Ovary (tissue), 9 donors: ENCODE data around the gene IQCN. TPM values are rescaled to one million over a fixed set of nuclear protein-coding genes. Genes with fewer than 3 reads are reported as not detected.

Source experiments
- DNase-seq, 5 donors: peaks; one replicate each; pipeline ENCODE4 v3.0.0-alpha.2; 2019 to 2020
- H3K27ac ChIP-seq, 2 donors: fragments of 200-600 bp; one replicate each; pipeline versions ENCODE4 v1.5.1 to v1.8.0; 2019 to 2022
- H3K27me3 ChIP-seq: fragments of 200-600 bp; one replicate; pipeline ENCODE4 v1.8.0; 2022
- H3K36me3 ChIP-seq: fragments of 200-600 bp; sonication (generic); one replicate; pipeline ENCODE4 v1.5.1; 2019
- H3K4me1 ChIP-seq: one replicate; pipeline ENCODE4 v1.8.1; 2013; ENCODE audit warnings: mild to moderate bottlenecking, moderate library complexity; ENCODE audit not compliant: insufficient read depth
- H3K4me3 ChIP-seq: fragments of 200-600 bp; sonication (generic); one replicate; pipeline ENCODE4 v1.5.1; 2017
- H3K9me3 ChIP-seq, 2 donors: fragments of 200-600 bp in 1 of 2; sonication (generic) in 1 of 2; one replicate each; pipeline versions ENCODE4 v1.5.1 to v1.8.1; 2013 to 2019; ENCODE audit warnings: mild to moderate bottlenecking in 1 of 2, moderate library complexity in 1 of 2
- EP300 ChIP-seq: sonication (generic); formaldehyde crosslinking; IDR thresholded peaks from one replicate; pipeline ENCODE4 v1.6.1; 2017; ENCODE audit warnings: antibody characterized with exemption
- POLR2A ChIP-seq: fragments of 450-650 bp; IDR thresholded peaks from one replicate; pipeline ENCODE4 v1.6.1; 2017; ENCODE audit warnings: antibody characterized with exemption, mild to moderate bottlenecking, moderate library complexity
- WGBS, 3 donors: extraction: QIAGEN DNeasy Blood & Tissue Kit in 1 of 3; methylation state at CpG; one replicate each; pipeline versions ENCODE4 v1.1.5 to v1.1.7; 2013 to 2017; 5-methylcytosine and 5-hydroxymethylcytosine counted together
- intact Hi-C, 4 donors: fragments of 100-400 bp; cut with DNase I; formaldehyde crosslinking; loops; one replicate each; pipeline versions ENCODE4 v1.11.0 to v1.15.1; 2022 to 2023
- polyA plus RNA-seq, 2 donors: library from polyadenylated mRNA; stranded (reverse); fragments of 200-250 nt in 1 of 2; fragments of 350-450 nt in 1 of 2; fragmentation: Illumina TruSeq in 1 of 2; extraction: RNeasy Lipid Tissue Mini Kit (QIAGEN cat#74804) in 1 of 2; gene quantifications; one replicate each; pipeline ENCODE4 v1.2.3, GENCODE V29; 2013 to 2014
- total RNA-seq, 7 donors: library from RNA; depleted of rRNA in 2 of 7; stranded (reverse); fragments of >200 nt in 2 of 7; fragmentation: NEBNext Ultra II Directional in 3 of 7; extraction: Animal tissue kit (Norgen Biotek cat#: 25700) in 3 of 7; gene quantifications; one replicate each; pipeline versions ENCODE4 v1.1.0 to v1.2.4, GENCODE V29; 2016 to 2023
- TF ChIP-seq, protein P1 (sequence below), 3 donors: fragments of 450-650 bp in 2 of 3; fragments of 200-600 bp in 1 of 3; IDR thresholded peaks; one replicate each; pipeline versions ENCODE4 v1.5.1 to v1.8.0; 2016 to 2022; ENCODE audit warnings: antibody characterized with exemption in 3 of 3, mild to moderate bottlenecking in 1 of 3
- donor health status: DM: no; HTN: no; CAD: no; lungs with moderate emphysema.
- donor health status: DM: no; HTN: no; CAD: no.
- donor health status: Bipolar disorder and iron deficiency.
- donor health status: DM: yes; HTN: yes; CAD: no.
- donor health status: DM: no; HTN: no; CAD: no.
- donor health status: DM: yes; HTN: yes; CAD: no.

IQCN gene
- total and polyA plus RNA-seq, 9 donors = 2.5 to 18.4 (median 10.8) TPM

DNA sequence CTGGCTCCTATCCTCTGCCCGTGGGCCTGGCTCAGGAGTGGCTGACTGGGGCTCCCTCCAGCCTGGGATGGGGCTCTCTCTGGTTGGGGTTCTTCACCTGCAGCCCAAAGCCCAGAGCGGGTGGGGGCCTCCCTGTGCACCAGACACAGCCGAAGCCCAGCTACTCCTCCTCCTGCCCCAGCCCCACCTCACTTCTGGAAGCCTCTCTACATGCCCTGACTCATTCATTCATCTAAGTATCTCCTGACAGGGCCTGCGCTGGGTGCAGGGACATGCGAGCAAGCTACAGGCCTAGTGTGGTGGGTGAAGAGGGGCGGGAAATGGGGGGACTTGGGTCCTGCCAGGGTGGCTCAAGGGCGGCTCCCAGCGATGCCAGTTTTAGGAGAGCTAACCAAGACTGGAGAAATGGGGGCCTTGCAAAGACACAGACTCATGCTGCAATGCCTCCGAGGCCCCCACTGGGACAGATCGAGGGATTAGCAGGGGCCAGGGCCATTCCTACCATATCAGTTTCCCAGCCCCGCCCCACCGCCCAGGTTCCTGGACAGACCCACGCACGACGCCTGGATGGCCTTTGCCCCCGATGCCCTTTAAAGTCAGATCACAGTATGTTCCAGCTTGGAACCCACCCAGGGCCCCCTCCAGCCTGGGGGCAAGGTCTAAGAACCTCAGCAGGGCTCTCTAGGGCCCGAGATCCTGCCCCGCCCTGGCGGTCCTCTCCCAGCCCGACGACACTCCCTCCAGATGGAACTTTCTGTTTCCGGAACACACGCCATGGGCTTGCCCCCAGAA, 36.1 kb upstream of the IQCN start:
- Histone ChIP-seq H3K27ac (no peak overlapping the region), H3K9me3 (no peaks in the 10 kb centered on the region), H3K36me3 (no peaks in the 10 kb centered on the region), H3K4me1 (peaks cover 12% of the 10 kb centered on the region), H3K27me3 (no peaks in the 10 kb centered on the region), H3K4me3 (no peak overlapping the region)
- WGBS, 3 donors = 82 to 90% (median 87%) methylated on average over 23 of the region's 23 CpGs
- TF ChIP-seq, protein P1, sequence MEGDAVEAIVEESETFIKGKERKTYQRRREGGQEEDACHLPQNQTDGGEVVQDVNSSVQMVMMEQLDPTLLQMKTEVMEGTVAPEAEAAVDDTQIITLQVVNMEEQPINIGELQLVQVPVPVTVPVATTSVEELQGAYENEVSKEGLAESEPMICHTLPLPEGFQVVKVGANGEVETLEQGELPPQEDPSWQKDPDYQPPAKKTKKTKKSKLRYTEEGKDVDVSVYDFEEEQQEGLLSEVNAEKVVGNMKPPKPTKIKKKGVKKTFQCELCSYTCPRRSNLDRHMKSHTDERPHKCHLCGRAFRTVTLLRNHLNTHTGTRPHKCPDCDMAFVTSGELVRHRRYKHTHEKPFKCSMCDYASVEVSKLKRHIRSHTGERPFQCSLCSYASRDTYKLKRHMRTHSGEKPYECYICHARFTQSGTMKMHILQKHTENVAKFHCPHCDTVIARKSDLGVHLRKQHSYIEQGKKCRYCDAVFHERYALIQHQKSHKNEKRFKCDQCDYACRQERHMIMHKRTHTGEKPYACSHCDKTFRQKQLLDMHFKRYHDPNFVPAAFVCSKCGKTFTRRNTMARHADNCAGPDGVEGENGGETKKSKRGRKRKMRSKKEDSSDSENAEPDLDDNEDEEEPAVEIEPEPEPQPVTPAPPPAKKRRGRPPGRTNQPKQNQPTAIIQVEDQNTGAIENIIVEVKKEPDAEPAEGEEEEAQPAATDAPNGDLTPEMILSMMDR (IDR thresholded peaks at IDR 0.05) = no peak
- TF ChIP-seq POLR2A (no peak), EP300 (no peak)
- DNase-seq = peak in 1 of 5 donors; percentile 51
- intact Hi-C loops = no loop called here

DNA sequence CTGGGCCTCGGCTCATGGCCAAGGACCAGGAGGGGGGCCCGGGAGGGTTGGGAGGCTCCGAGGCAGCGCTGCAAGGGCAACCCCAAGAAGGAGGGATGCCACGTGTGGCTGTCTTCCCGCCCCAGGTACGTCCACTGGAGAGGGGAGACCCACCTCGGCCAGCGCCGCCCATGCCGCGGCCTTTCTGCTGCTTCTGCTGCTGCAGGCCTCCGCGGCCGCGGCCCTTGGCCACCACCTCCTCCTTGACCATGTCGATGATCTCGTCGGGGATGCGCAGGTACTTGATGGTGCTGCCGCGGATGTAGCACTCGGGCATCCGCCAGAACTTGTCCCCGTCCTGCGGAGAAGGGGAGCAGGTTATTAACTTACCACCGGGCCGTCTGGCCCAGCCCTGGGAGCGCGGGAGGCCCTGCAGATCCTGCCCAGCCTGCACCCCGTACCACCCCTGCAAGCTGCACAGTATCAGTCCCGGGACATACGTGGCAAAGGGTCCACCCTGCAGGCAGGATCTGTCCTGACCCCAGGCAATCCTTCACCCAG, 35.3 kb upstream of the IQCN start:
- 85 to 91% (median 85%) methylated on average over 24 to 33 of the region's 33 CpGs for WGBS, 3 donors
- Histone ChIP-seq H3K27me3 (no peaks in the 10 kb centered on the region), H3K27ac (peak overlapping the region in 1 of 2 donors; percentile 12), H3K4me1 (peaks cover 14% of the 10 kb centered on the region), H3K9me3 (no peaks in the 10 kb centered on the region), H3K36me3 (no peaks in the 10 kb centered on the region), H3K4me3 (no peak overlapping the region)
- peak in 1 of 5 donors; percentile 45 for DNase-seq
- TF ChIP-seq EP300 (no peak), POLR2A (no peak)
- TF ChIP-seq, protein P1 (IDR thresholded peaks at IDR 0.05) = no peak
- intact Hi-C loops = no loop called here

DNA sequence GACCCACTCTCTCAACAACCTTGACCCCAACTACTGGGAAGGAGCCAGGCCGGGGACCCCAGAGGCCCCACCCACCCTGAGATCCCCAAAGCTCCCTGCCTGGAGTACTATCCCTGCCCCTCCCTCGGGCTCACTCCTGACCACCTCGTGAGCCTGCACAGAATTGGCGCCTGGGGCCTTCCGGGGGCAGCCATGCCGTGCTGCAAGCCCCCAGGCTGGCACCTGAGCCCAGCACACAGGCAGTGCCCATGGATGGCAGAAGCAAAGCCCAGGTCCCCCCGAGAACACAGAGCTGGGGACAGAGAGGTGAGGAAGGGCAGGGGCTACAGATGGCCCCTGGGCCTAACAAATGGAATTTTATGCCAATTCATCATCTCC, 34.7 kb upstream of the IQCN start:
- no peaks in the 10 kb centered on the region for H3K36me3 ChIP-seq
- DNase-seq = no peak
- 68 to 85% (median 80%) methylated on average over 4 to 7 of the region's 7 CpGs for WGBS, 3 donors

DNA sequence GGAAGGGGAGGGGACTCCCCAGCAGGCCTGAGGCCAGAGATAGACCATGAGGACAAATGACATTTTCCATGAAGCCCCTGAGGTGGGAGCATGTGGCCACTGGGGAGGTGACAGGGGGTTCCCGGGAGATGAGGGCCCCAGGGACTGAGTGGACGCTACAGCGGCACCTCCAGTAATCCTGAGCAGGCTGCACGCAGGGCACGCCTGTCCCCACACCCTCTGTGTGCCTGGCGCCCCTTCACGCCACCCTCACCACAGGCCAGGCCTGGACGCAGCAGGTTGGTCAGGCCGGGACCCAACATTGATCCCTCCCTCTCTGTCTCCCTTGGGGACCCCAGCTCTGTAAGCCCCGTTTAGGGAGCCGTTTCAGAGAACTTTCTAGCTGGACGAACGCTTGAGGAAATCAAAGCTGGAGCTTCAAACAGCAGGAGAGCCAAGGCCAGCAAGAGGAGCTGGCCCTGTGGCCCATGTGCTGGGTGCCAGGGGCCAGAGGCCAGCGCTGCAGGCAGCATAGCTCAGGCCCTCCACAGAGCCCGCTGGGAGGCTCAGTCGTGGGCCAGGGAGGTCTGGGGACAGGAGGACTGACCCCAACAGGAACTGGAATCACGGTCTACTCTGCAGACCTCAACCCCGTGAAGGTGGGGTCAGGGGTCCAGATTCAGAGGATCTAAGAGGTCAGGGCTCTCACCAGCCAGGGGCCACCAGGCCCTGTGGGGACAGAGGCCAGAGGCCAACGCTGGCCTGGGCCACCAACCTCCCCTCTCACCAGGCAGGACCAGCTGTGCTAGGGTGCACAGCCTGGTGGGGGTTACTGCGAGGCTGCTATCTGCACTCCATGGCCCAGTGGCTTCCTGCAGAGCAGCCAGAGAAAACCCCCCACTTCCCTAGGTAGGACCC, 34.0 kb upstream of the IQCN start:
- H3K27me3 ChIP-seq = no peaks in the 10 kb centered on the region
- TF ChIP-seq EP300 (no peak), POLR2A (no peak)
- TF ChIP-seq, protein P1 (IDR thresholded peaks at IDR 0.05) = no peak
- WGBS, 3 donors = 68 to 79% (median 79%) methylated on average over 19 to 20 of the region's 20 CpGs
- H3K27ac ChIP-seq = peak overlapping the region; percentile 59 to 98
- intact Hi-C loops = no loop called here
- H3K9me3 ChIP-seq = no peaks in the 10 kb centered on the region
- H3K36me3 ChIP-seq = no peaks in the 10 kb centered on the region
- DNase-seq = peak in 1 of 5 donors; percentile 44
- H3K4me3 ChIP-seq = no peak overlapping the region
- peaks cover 17% of the 10 kb centered on the region for H3K4me1 ChIP-seq

More for the DNA sequence above, 34.7 kb upstream of the IQCN start:
- Histone ChIP-seq H3K27me3 (no peaks in the 10 kb centered on the region), H3K9me3 (no peaks in the 10 kb centered on the region), H3K27ac (peak overlapping the region; percentile 59 to 98), H3K4me1 (peaks cover 14% of the 10 kb centered on the region), H3K4me3 (no peak overlapping the region)
- no peak for TF ChIP-seq EP300
- intact Hi-C loops = no loop called here
